ENCODE data around the gene PACRG. TPM values are rescaled to one million over a fixed set of nuclear protein-coding genes. Genes with fewer than 3 reads are reported as not detected.

Gene PACRG
- total RNA-seq, 2 donors from 2014 or later, result 0.70 to 1.3 TPM

- DNase-seq, result peak in 1 of 2 donors; percentile 14
- intact Hi-C loops (cut with DNase I, micrococcal nuclease), result no loop called here
- no peak for ATAC-seq
Observed at GRCh38 chr6:163354761-163355425, 627.1 kb downstream of the PACRG start.

DNA sequence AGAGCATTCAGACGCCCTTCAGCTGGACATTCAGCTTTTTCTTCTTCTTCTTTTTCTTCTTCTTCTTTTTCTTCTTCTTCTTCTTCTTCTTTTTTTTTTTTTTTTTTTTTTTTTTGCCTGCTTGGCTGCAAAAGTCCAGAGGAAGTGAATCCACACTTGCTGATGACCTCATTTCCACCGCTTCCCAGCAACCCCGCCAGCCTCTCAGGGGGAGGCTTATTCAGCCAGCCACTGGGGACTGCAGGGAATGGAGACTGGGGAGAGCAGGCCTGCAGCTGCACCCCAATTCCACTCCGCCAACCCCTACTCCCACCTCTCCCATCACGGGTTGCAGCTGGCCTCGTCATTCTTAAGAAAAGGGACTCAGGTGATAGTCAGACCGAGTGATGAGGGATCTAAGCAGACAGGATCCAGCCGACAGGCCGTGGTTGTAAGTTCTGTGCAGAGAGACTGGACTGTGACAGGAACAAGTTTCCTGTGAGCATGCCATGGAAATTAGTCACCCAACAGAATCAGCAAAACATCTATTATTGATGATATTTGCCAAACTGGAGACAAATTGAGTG, 627.7 kb downstream of the PACRG start:
- intact Hi-C loops (cut with DNase I, micrococcal nuclease), result no loop called here
- ATAC-seq (peak; percentile 32), DNase-seq (peak; percentile 18 to 36)

GRCh38 chr6:163356324-163356723, 628.5 kb downstream of the PACRG start:
- DNase-seq, result no peak
- ATAC-seq, result peak; percentile 31
- intact Hi-C loops (cut with DNase I, micrococcal nuclease), result no loop called here

- DNase-seq (no peak), ATAC-seq (no peak)
- intact Hi-C loops (cut with DNase I, micrococcal nuclease), result no loop called here
Observed at GRCh38 chr6:163356743-163357142, 629.0 kb downstream of the PACRG start.

DNA sequence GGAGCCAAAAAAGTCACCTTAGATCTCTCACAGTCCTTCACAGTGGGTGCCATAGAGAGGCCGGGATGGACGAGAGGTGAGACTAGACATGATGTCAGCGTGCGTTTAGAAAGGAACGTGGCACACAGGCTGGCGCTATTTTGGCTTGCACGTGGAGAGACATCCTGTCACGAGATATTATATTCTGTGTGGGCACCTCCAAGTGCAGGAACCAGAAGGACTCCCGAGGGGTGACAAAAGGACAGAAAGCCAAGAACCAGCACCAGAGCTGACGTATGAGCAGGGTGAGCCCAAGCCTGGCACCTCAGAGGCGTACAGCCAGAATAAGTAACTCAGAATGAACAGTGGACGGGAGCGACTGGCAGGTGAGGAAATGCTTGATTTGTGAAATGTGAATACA, 636.9 kb downstream of the PACRG start:
- DNase-seq (no peak), ATAC-seq (no peak)
- intact Hi-C loops (cut with DNase I, micrococcal nuclease), result no loop called here

Other genes with a start within 250 kb of the PACRG start
- 1 to 10 TPM; 5.4 to 5.5 TPM for gene PRKN, start 208 bp upstream of the PACRG start, total RNA-seq